A549 (cell line): Measurements from ENCODE around the gene PHEX.

Experiments
- CHD2 ChIP-seq: fragments of 150-350 bp; IDR thresholded peaks from 2 replicates; pipeline ENCODE4 v1.6.1; 2014; ENCODE audit warnings: low read length; ENCODE audit not compliant: partially characterized antibody
- MAZ ChIP-seq: fragments of 150-350 bp; IDR thresholded peaks from 2 replicates; pipeline ENCODE4 v1.6.1; 2014; ENCODE audit warnings: antibody characterized with exemption, low read depth, low read length, borderline replicate concordance
- POLR2A ChIP-seq: IDR thresholded peaks from 2 replicates; pipeline ENCODE4 v1.6.1; 2012; ENCODE audit warnings: mild to moderate bottlenecking, low read length
- RAD21 ChIP-seq, 2 experiments: fragments of >200 bp in 1 of 2; sonication (Bioruptor Twin) in 1 of 2; formaldehyde crosslinking in 1 of 2; IDR thresholded peaks in 1 of 2; conservative IDR thresholded peaks in 1 of 2; 2 replicates in 1 of 2; 3 replicates in 1 of 2; pipeline ENCODE4 v1.6.1; 2012 to 2018; ENCODE audit warnings: inconsistent platforms in 1 of 2
- SMC3 ChIP-seq: fragments of >200 bp; sonication (Bioruptor Twin); formaldehyde crosslinking; IDR thresholded peaks from 3 replicates; pipeline ENCODE4 v1.6.1; 2018; ENCODE audit warnings: inconsistent platforms
- ZFP36 ChIP-seq: fragments of 450-650 bp; IDR thresholded peaks from 2 replicates; pipeline ENCODE4 v1.6.1; 2014; ENCODE audit warnings: borderline replicate concordance; ENCODE audit not compliant: partially characterized antibody
- TF ChIP-seq, protein P1 (sequence below): fragments of >200 bp; sonication (Bioruptor Twin); formaldehyde crosslinking; IDR thresholded peaks from 3 replicates; pipeline ENCODE4 v1.5.1; 2016
- TF ChIP-seq, protein P2 (sequence below): IDR thresholded peaks from 2 replicates; pipeline ENCODE4 v1.6.1; 2012

DNA sequence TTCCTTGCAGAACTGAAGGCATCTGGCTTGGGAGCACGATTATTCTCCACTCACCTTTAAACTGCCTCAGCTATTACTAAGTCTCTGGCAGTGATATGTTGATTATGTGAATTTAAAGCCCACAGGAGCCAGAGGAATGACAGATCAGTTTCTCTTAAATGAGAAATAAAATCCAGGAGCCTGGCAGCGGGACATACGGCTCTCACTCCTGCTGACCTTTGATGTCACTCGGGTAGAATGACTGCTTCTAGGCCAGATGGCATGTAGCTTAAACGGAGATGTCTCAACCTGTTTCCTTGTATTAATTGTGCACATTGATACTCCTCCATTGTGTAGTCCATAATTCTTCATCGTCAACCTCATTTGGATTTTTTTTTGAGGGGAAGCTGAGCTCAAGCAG is 236.6 kb downstream of the PHEX start:
- no peak for TF ChIP-seq POLR2A
- TF ChIP-seq SMC3: no peak
- TF ChIP-seq, protein P1, sequence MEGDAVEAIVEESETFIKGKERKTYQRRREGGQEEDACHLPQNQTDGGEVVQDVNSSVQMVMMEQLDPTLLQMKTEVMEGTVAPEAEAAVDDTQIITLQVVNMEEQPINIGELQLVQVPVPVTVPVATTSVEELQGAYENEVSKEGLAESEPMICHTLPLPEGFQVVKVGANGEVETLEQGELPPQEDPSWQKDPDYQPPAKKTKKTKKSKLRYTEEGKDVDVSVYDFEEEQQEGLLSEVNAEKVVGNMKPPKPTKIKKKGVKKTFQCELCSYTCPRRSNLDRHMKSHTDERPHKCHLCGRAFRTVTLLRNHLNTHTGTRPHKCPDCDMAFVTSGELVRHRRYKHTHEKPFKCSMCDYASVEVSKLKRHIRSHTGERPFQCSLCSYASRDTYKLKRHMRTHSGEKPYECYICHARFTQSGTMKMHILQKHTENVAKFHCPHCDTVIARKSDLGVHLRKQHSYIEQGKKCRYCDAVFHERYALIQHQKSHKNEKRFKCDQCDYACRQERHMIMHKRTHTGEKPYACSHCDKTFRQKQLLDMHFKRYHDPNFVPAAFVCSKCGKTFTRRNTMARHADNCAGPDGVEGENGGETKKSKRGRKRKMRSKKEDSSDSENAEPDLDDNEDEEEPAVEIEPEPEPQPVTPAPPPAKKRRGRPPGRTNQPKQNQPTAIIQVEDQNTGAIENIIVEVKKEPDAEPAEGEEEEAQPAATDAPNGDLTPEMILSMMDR: no peak
- no peak for TF ChIP-seq RAD21 (conservative IDR thresholded peaks at IDR 0.05 in 1 of 2, IDR thresholded peaks at IDR 0.05 in 1 of 2)
- no peak for TF ChIP-seq CHD2
- TF ChIP-seq, protein P2, sequence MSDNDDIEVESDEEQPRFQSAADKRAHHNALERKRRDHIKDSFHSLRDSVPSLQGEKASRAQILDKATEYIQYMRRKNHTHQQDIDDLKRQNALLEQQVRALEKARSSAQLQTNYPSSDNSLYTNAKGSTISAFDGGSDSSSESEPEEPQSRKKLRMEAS: no peak
- TF ChIP-seq ZFP36: no peak
- no peak for TF ChIP-seq MAZ
